IMR-90 (cell line): ENCODE results near the gene ISX.

ENCODE experiments used
- CHD1 ChIP-seq: IDR thresholded peaks from 2 replicates; pipeline ENCODE4 v1.6.1; 2012; ENCODE audit warnings: low read depth, low read length, improper control_type of control experiment
- CTCF ChIP-seq: conservative IDR thresholded peaks from 2 replicates; pipeline ENCODE4 v1.5.1; 2012; ENCODE audit warnings: mild to moderate bottlenecking, low read depth, low read length, improper control_type of control experiment

DNA sequence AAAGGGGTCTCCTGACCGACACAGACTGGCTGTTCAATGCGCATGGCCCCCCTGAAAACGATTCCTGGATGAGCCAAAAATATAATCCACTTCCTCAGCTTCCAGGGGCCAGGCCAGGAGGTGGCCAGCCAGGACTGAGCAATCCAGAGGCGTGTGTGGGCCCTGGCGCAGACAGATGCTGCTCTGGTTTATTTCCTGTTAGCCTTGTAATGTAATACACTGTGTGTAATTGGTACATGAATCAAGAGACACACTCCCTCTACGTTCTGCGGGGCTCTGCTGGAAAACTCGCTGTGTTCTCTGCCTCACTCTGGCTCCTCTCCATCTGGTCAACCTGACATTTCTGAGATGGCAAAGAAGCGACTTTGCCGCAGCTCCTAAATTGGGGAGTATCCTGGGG lies 26.3 kb upstream of the ISX start:
- TF ChIP-seq CTCF (no peak), CHD1 (no peak)
